ENCODE data around the gene FBXL3.
A peak's percentile ranks its signal among the peaks of the same experiment; 100 is the strongest.

The FBXL3 gene

GRCh38 chr13:77026861-77027621 is at the start of gene FBXL3:
Gene FBXL3 (minus strand): TSS chr13:77027159. CDS start chr13:77021860, 5,299 bp downstream.
- peak; percentile 69 to 74 for DNase-seq (ENCODE audit: low read depth in 1 of 2, low spot score in 1 of 2)

GRCh38 chr13:77067519-77067918 is 40.6 kb upstream of the FBXL3 start:
- DNase-seq (ENCODE audit: low read depth in 1 of 2, low spot score in 1 of 2) = no peak

DNA sequence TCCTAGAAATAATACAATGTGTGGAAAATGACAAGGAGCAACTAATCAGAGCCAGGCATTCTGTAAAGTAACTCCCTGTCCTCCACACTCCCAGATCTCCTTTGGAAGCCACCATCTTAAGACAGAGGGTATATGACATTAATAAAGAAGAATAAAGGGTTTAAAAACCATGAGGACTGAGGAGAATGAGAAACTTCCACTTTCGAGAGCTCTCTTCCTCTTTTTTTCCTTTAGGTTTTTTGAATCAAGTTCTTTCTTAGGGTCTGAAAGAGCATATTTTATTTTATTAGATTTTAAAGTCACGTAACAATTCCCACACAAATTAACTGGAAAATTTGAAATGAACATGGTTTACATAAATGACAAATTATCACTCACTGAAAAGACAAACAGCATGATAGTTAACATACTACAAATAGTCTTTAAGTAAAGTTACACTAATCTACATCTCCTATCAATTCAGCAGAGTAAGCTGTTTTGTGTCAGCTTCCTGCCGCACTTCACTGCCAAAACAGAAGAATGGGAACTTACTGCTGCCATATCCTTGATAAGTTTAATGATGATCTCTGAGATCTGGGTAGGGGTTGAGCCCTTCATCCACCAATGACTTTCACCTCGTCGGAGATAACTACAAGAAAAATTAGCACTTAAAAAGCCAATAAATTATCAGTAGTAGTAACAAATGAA is 38.6 kb upstream of the FBXL3 start:
- DNase-seq (ENCODE audit: low read depth in 1 of 2, low spot score in 1 of 2) = no peak

- DNase-seq (ENCODE audit: low read depth in 1 of 2, low spot score in 1 of 2) = no peak
Measured at GRCh38 chr13:77062097-77062496, 35.1 kb upstream of the FBXL3 start.

DNA sequence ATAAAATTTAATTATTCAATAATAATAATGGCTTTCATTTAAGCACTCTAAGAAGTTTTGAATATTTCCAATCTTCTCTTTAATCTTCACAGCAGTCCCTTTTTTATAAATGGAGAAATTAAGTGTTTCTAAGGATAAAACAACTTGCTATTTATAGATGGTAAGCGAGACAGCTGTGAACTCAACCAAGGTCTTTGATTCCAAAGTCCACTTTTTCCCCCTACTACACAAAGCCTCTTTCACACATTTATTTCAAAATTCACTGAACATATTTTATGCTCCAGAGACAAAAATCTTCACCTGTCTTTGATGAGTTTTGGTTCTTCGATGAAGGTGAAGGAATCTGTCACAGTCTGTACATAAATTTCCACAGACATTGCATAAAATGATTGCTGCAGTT is 34.4 kb upstream of the FBXL3 start:
- DNase-seq (ENCODE audit: low read depth in 1 of 2, low spot score in 1 of 2) = no peak

DNA sequence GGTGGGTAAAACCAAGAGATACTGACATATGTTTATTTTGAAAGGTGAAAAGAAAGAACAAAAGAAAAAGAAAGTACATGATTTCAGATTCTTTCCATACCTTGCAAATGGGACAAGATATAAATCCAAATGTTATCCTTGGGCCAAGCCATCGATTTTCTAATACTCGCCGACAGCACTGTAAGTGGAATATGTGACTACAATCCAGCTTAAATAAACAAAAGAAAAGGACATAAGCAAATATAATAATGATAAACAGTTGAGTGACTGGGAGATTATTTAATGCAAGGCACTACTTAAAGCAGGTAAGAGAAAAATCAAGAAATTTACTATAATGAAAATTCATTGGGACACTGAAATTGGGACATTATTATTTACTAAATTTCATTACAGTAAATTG is 29.9 kb upstream of the FBXL3 start:
- DNase-seq (ENCODE audit: low read depth in 1 of 2, low spot score in 1 of 2) = no peak

GRCh38 chr13:77056382-77056781 is 29.4 kb upstream of the FBXL3 start:
- DNase-seq (ENCODE audit: low read depth in 1 of 2, low spot score in 1 of 2) = no peak

- no peak for DNase-seq (ENCODE audit: low read depth in 1 of 2, low spot score in 1 of 2)
Measured at GRCh38 chr13:77055158-77055557, 28.2 kb upstream of the FBXL3 start.

- no peak for DNase-seq (ENCODE audit: low read depth in 1 of 2, low spot score in 1 of 2)
Measured at GRCh38 chr13:77053192-77053591, 26.2 kb upstream of the FBXL3 start.

- no peak for DNase-seq (ENCODE audit: low read depth in 1 of 2, low spot score in 1 of 2)
Measured at GRCh38 chr13:77048681-77049080, 21.7 kb upstream of the FBXL3 start.

DNA sequence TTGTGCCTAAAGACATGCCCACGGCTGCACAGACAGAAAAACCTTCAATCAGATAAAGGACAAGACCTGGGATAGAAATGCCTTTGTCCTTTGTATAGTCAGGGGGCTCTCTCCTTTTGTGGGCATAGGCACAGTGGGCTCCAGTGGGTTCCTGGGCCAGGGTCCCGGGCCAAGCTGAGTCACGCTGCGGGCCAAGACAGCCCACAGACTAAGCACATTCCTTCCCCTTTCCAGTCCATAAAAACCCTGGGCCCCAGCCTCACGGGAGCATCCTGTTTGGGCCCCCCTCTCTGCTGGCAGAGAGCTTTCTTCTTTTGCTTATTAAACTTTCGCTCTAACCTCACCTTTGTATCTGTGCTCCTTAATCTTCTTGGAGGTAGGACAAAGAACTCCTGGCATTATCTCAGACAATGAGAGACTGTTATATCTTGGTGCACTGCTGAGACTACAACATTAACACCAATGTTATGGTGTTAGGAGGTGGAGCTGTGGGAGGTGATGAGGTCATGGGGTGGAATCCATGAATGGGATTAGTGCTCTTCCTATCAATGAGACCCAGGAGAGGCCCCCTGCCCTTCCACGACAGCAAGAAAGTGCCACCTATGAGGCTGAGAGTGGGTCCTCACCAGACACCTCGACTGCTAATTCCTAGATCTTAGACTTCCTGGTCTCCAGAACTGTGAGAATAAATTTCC is 20.8 kb upstream of the FBXL3 start:
- DNase-seq (ENCODE audit: low read depth in 1 of 2, low spot score in 1 of 2) = no peak

DNA sequence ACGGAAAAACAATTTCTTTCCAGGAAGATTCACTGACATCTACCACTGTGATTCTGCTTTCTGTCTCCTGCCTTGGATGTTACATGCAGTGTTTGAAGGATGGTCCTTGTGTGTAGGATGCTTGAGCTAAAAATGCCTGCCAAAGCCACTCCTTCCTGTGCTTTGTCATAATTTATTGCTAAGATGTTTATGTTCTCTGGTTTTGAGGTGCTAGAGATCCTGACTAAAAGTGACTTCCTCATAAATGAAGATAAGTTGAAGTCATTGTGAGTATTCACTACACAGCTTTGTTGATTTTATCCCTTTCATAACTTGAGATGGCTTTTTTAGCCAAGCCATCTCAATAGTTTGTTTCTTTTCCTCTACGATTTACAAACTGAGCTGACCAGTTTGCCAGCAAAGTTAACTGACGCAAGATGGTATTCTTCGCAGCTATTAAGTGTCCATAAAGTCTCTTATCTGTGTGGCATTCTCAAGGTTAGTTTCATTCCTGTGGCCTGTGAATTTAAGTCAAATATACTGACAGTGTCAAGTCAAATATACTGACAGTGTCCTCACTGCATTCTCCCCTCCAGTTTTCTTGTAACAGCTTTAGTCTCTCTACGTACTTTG is 15.7 kb upstream of the FBXL3 start:
- DNase-seq (ENCODE audit: low read depth in 1 of 2, low spot score in 1 of 2) = no peak

- no peak for DNase-seq (ENCODE audit: low read depth in 1 of 2, low spot score in 1 of 2)
Measured at GRCh38 chr13:77040835-77041234, 13.9 kb upstream of the FBXL3 start.

- no peak for DNase-seq (ENCODE audit: low read depth in 1 of 2, low spot score in 1 of 2)
Measured at GRCh38 chr13:77040076-77040475, 13.1 kb upstream of the FBXL3 start.

- no peak for DNase-seq (ENCODE audit: low read depth in 1 of 2, low spot score in 1 of 2)
Measured at GRCh38 chr13:77038907-77039480, 12.0 kb upstream of the FBXL3 start.

- DNase-seq (ENCODE audit: low read depth in 1 of 2, low spot score in 1 of 2) = no peak
Measured at GRCh38 chr13:77036279-77036678, 9.3 kb upstream of the FBXL3 start.

GRCh38 chr13:77034881-77035280 is 7.9 kb upstream of the FBXL3 start:
- DNase-seq (ENCODE audit: low read depth in 1 of 2, low spot score in 1 of 2) = no peak

- DNase-seq (ENCODE audit: low read depth in 1 of 2, low spot score in 1 of 2) = no peak
Measured at GRCh38 chr13:77033717-77034302, 6.9 kb upstream of the FBXL3 start.

- DNase-seq (ENCODE audit: low read depth in 1 of 2, low spot score in 1 of 2) = no peak
Measured at GRCh38 chr13:77031656-77032243, 4.8 kb upstream of the FBXL3 start.

DNA sequence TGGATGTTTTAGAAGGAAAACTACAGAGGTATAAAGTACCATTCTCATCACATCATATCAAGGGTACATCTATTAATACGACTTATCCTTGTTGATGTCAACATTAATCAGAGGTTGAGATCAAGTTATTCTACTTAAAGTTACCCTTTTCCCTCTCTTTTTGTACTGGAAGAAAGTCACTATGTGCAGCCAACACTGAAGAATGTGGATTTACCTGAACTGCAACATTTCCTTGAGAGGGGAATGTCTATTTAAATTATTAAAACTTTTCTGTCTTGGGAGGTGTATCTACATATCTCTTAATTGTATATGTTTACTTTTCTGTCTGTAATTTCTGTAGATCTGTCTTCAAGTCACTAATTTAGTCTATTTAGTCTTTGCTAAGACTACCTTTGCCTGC is 2.5 kb upstream of the FBXL3 start:
- no peak for DNase-seq (ENCODE audit: low read depth in 1 of 2, low spot score in 1 of 2)

GRCh38 chr13:77028202-77028601 is 1.2 kb upstream of the FBXL3 start:
- DNase-seq (ENCODE audit: low read depth in 1 of 2, low spot score in 1 of 2) = no peak
